H54 (cell line): Measurements from ENCODE around the gene RAET1G.
A peak's percentile ranks its signal among the peaks of the same experiment; 100 is the strongest.
"Not testable (repeated sequence)": the region's sequence is repeated elsewhere in the genome, so short reads cannot be mapped to it uniquely, and the experiment has no call there.

Source experiments
- DNase-seq: peaks from one replicate; pipeline ENCODE4 v3.0.0; 2011; ENCODE audit warnings: low spot score, mixed read lengths; ENCODE audit not compliant: insufficient read length
- FAIRE-seq: peaks from 3 replicates; lab custom pipeline; 2011; peaks lifted over from hg19 to GRCh38; lab: Jason Lieb, UNC
- POLR2A ChIP-seq: IDR thresholded peaks from 2 replicates; pipeline ENCODE4 v1.6.1; 2011; ENCODE audit warnings: low read depth, mild to moderate bottlenecking, low read length

RAET1G gene

GRCh38 chr6:149903938-149904611, 18.8 kb downstream of the RAET1G start:
- no peak for FAIRE-seq
- no peak for DNase-seq
- TF ChIP-seq POLR2A, result no peak

GRCh38 chr6:149901444-149902140, 21.3 kb downstream of the RAET1G start:
- DNase-seq, result no peak
- FAIRE-seq, result no peak
- TF ChIP-seq POLR2A, result no peak

GRCh38 chr6:149900620-149901443, 22.1 kb downstream of the RAET1G start:
- FAIRE-seq, result no peak
- no peak for DNase-seq
- no peak for TF ChIP-seq POLR2A

- DNase-seq, result no peak
- no peak for FAIRE-seq
- no peak for TF ChIP-seq POLR2A
These were observed 22.8 kb downstream of the RAET1G start for GRCh38 chr6:149899926-149900619.

GRCh38 chr6:149899486-149899885, 23.4 kb downstream of the RAET1G start:
- FAIRE-seq, result no peak
- DNase-seq, result no peak
- TF ChIP-seq POLR2A, result no peak

- FAIRE-seq (no peak), DNase-seq (no peak)
- no peak for TF ChIP-seq POLR2A
These were observed 24.0 kb downstream of the RAET1G start for GRCh38 chr6:149898966-149899365.

- DNase-seq (no peak), FAIRE-seq (no peak)
- TF ChIP-seq POLR2A, result no peak
These were observed 24.8 kb downstream of the RAET1G start, which contains the start of gene RAET1E for GRCh38 chr6:149897855-149898744. TSS of gene RAET1E (minus strand) at chr6:149898113. CDS start at chr6:149890901, 7,212 bp downstream.

GRCh38 chr6:149897015-149897697, 25.8 kb downstream of the RAET1G start:
- DNase-seq (peak; percentile 67), FAIRE-seq (no peak)
- TF ChIP-seq POLR2A, result no peak

GRCh38 chr6:149896491-149896890, 26.4 kb downstream of the RAET1G start:
- DNase-seq, result no peak
- no peak for TF ChIP-seq POLR2A
- no peak for FAIRE-seq

- peak; percentile 11 for FAIRE-seq
These were observed 27.1 kb downstream of the RAET1G start for GRCh38 chr6:149895833-149896271.

GRCh38 chr6:149895048-149895590, 27.8 kb downstream of the RAET1G start:
- no peak for TF ChIP-seq POLR2A
- DNase-seq (no peak), FAIRE-seq (no peak)

More at GRCh38 chr6:149895833-149896271, 27.1 kb downstream of the RAET1G start:
- no peak for TF ChIP-seq POLR2A
- DNase-seq, result peak; percentile 67

GRCh38 chr6:149891864-149892263, 31.1 kb downstream of the RAET1G start:
- FAIRE-seq, DNase-seq: not testable (repeated sequence)
